ENCODE data around the gene MCTS1. TPM values are rescaled to one million over a fixed set of nuclear protein-coding genes. Genes with fewer than 3 reads are reported as not detected.
"Not testable (repeated sequence)": the region's sequence is repeated elsewhere in the genome, so short reads cannot be mapped to it uniquely, and the experiment has no call there.

MCTS1 gene
- polyA plus RNA-seq, 1 experiment = 36.9 TPM

GRCh38 chrX:120568035-120568434 lies 35.9 kb upstream of the MCTS1 start:
- Histone ChIP-seq H3K36me3 (ENCODE audit: control insufficient read depth, insufficient read depth, low read length) (no peaks in the 10 kb centered on the region), H3K27me3 (ENCODE audit: control insufficient read depth, insufficient read depth, low read length) (no peaks in the 10 kb centered on the region), H3K4me3 (ENCODE audit: low read depth, low read length) (no peak overlapping the region)
- ChIA-PET CTCF (no interaction called here), POLR2A (interaction anchor here (0.6 kb wide), 1 partner anchor 1460 kb away, joined by 4 read pairs; no protein-coding TSS in a partner anchor)
- TF ChIP-seq CTCF (IDR thresholded peaks at IDR 0.05; ENCODE audit: insufficient read depth, low read depth, low read length) = no peak
- no peak for DNase-seq (ENCODE audit: low read depth)

GRCh38 chrX:120568609-120569008 lies 35.3 kb upstream of the MCTS1 start:
- ChIA-PET POLR2A (no interaction called here), CTCF (no interaction called here)
- Histone ChIP-seq H3K36me3 (ENCODE audit: control insufficient read depth, insufficient read depth, low read length) (no peaks in the 10 kb centered on the region), H3K4me3 (ENCODE audit: low read depth, low read length) (no peak overlapping the region), H3K27me3 (ENCODE audit: control insufficient read depth, insufficient read depth, low read length) (no peaks in the 10 kb centered on the region)
- no peak for TF ChIP-seq CTCF (IDR thresholded peaks at IDR 0.05; ENCODE audit: insufficient read depth, low read depth, low read length)
- DNase-seq (ENCODE audit: low read depth) = no peak

- DNase-seq (ENCODE audit: low read depth) = no peak
- no peaks in the 10 kb centered on the region for H3K27me3 ChIP-seq (ENCODE audit: control insufficient read depth, insufficient read depth, low read length)
- ChIA-PET POLR2A (no interaction called here), CTCF (no interaction called here)
- no peak for TF ChIP-seq CTCF (IDR thresholded peaks at IDR 0.05; ENCODE audit: insufficient read depth, low read depth, low read length)
- no peak overlapping the region for H3K4me3 ChIP-seq (ENCODE audit: low read depth, low read length)
- H3K36me3 ChIP-seq (ENCODE audit: control insufficient read depth, insufficient read depth, low read length) = no peaks in the 10 kb centered on the region
Measured at GRCh38 chrX:120570011-120570600, 33.8 kb upstream of the MCTS1 start.

GRCh38 chrX:120573806-120574205 lies 30.1 kb upstream of the MCTS1 start:
- DNase-seq (ENCODE audit: low read depth); H3K4me3 ChIP-seq (ENCODE audit: low read depth, low read length); POLR2A ChIA-PET: not testable (repeated sequence)

GRCh38 chrX:120575379-120576114 lies 28.4 kb upstream of the MCTS1 start:
- ChIA-PET CTCF (no interaction called here), POLR2A (no interaction called here)
- Histone ChIP-seq H3K27me3 (ENCODE audit: control insufficient read depth, insufficient read depth, low read length) (no peaks in the 10 kb centered on the region), H3K4me3 (ENCODE audit: low read depth, low read length) (no peak overlapping the region), H3K36me3 (ENCODE audit: control insufficient read depth, insufficient read depth, low read length) (no peaks in the 10 kb centered on the region)
- no peak for TF ChIP-seq CTCF (IDR thresholded peaks at IDR 0.05; ENCODE audit: insufficient read depth, low read depth, low read length)
- no peak for DNase-seq (ENCODE audit: low read depth)

More at GRCh38 chrX:120573806-120574205, 30.1 kb upstream of the MCTS1 start:
- CTCF ChIA-PET; H3K27me3 ChIP-seq (ENCODE audit: control insufficient read depth, insufficient read depth, low read length); H3K36me3 ChIP-seq (ENCODE audit: control insufficient read depth, insufficient read depth, low read length): not testable (repeated sequence)

All from BJ (cell line).